Large intestine (tissue), 3 donors: ENCODE measurements around the gene RAVER2. TPM values are rescaled to one million over a fixed set of nuclear protein-coding genes. Genes with fewer than 3 reads are reported as not detected.

ENCODE experiments used
- DNase-seq, 2 donors: peaks; one replicate each; pipeline versions ENCODE4 v3.0.0 to v3.0.0-alpha.2; 2013
- H3K27ac ChIP-seq: one replicate; pipeline ENCODE4 v1.5.1; 2013; ENCODE audit warnings: low read length
- H3K27me3 ChIP-seq: 2 replicates; pipeline ENCODE4 v1.6.1; 2013; ENCODE audit warnings: low read length; ENCODE audit not compliant: control insufficient read depth, insufficient read depth
- H3K36me3 ChIP-seq: 2 replicates; pipeline ENCODE4 v1.6.1; 2013; ENCODE audit warnings: low read length; ENCODE audit not compliant: control insufficient read depth, insufficient read depth
- H3K4me1 ChIP-seq: one replicate; pipeline ENCODE4 v1.6.1; 2013; ENCODE audit warnings: low read length; ENCODE audit not compliant: control insufficient read depth, insufficient read depth
- H3K4me3 ChIP-seq: one replicate; pipeline ENCODE4 v1.5.1; 2013; ENCODE audit warnings: low read length
- H3K9me3 ChIP-seq: one replicate; pipeline ENCODE4 v1.6.1; 2013; ENCODE audit warnings: mild to moderate bottlenecking, low read depth, low read length, moderate library complexity; ENCODE audit not compliant: control insufficient read depth
- WGBS: methylation state at CpG from one replicate; pipeline ENCODE4 v1.1.5; 2013; ENCODE audit warnings: low lambda C conversion rate; ENCODE audit not compliant: insufficient coverage; 5-methylcytosine and 5-hydroxymethylcytosine counted together
- polyA plus RNA-seq: library from polyadenylated mRNA; unstranded; fragments of 120-200 nt; gene quantifications from one replicate; pipeline ENCODE4 v1.2.1, GENCODE V29; 2013

The RAVER2 gene
- polyA plus RNA-seq, 1 donor = 41.7 TPM

- no peak for DNase-seq
- WGBS = 83% methylated on average over 2 of the region's 8 CpGs
- H3K27me3 ChIP-seq = no peaks in the 10 kb centered on the region
Measured at GRCh38 chr1:64829411-64830029, 84.6 kb downstream of the RAVER2 start.

DNA sequence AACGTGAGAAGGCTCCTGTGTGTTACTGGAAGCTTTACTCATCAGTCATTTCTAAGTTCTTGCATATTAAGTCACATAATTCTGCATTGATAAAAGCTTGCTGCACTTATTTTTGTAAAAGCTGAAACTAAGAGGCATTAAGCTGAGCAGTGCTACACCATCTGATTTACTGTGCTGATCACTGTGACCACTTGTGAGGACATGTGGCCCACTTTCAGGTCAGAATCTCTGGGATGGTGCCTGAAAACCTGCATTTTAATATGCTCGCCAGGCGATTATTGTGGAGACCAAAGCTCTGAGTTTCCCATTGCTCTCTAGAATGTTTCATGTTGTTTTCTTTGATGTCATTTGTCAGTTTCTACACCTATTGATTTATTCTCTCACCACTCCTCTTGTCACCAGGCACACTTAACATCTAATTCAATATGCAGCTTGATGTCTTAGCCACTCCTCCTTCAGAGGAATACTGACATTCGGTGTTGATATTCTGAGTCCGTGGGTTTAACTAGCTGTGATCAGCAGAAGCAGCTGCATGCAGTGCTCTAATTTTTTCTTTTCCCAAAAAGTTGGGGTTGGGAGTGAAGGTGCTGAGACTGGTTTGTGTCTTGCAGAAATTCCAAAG, 85.3 kb downstream of the RAVER2 start:
- no peaks in the 10 kb centered on the region for H3K27me3 ChIP-seq
- peaks cover 10% of the 10 kb centered on the region for H3K4me1 ChIP-seq
- H3K27ac ChIP-seq = no peak overlapping the region
- H3K36me3 ChIP-seq = peaks cover 42% of the 10 kb centered on the region
- H3K9me3 ChIP-seq = no peaks in the 10 kb centered on the region
- no peak for DNase-seq
- 84% methylated on average over 3 of the region's 5 CpGs for WGBS
- no peak overlapping the region for H3K4me3 ChIP-seq

More at GRCh38 chr1:64829411-64830029, 84.6 kb downstream of the RAVER2 start:
- H3K27ac ChIP-seq = no peak overlapping the region
- peaks cover 10% of the 10 kb centered on the region for H3K4me1 ChIP-seq
- H3K4me3 ChIP-seq = no peak overlapping the region
- no peaks in the 10 kb centered on the region for H3K9me3 ChIP-seq
- peaks cover 38% of the 10 kb centered on the region for H3K36me3 ChIP-seq

- H3K4me3 ChIP-seq = no peak overlapping the region
- H3K27me3 ChIP-seq = no peaks in the 10 kb centered on the region
- no peaks in the 10 kb centered on the region for H3K4me1 ChIP-seq
- DNase-seq = no peak
- H3K36me3 ChIP-seq = peaks cover 74% of the 10 kb centered on the region
- H3K27ac ChIP-seq = no peak overlapping the region
- no peaks in the 10 kb centered on the region for H3K9me3 ChIP-seq
Measured at GRCh38 chr1:64834734-64835133, 89.9 kb downstream of the RAVER2 start.

- no peak overlapping the region for H3K4me3 ChIP-seq
- no peak for DNase-seq
- no peaks in the 10 kb centered on the region for H3K9me3 ChIP-seq
- H3K27ac ChIP-seq = no peak overlapping the region
- no peaks in the 10 kb centered on the region for H3K27me3 ChIP-seq
- H3K36me3 ChIP-seq = peaks cover 78% of the 10 kb centered on the region
- no peaks in the 10 kb centered on the region for H3K4me1 ChIP-seq
- 100% methylated on average over 3 of the region's 8 CpGs for WGBS
Measured at GRCh38 chr1:64836802-64837201, 91.9 kb downstream of the RAVER2 start.

GRCh38 chr1:64838486-64838885, 93.6 kb downstream of the RAVER2 start:
- 100% methylated on average over 1 of the region's 7 CpGs for WGBS
- no peaks in the 10 kb centered on the region for H3K27me3 ChIP-seq
- no peaks in the 10 kb centered on the region for H3K9me3 ChIP-seq

DNA sequence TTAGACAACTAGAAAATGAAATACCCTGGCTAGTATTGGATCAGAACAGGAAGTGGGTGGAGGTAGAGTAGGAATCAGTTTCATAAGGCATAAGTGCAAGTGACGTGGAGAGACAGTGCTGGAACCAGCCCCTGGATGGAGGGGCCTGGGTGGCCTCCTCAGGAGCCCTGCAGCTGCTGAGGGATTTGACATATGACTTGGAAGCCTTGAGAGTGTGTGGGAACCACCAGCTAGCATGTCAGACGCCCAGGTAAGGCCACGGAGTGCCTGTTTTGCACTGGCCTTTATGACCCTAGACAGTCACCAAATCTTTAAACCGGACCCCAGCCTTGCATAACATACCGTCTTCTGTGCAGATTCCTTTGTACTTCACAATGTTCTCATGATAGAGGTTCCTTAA, 94.4 kb downstream of the RAVER2 start:
- H3K36me3 ChIP-seq = peaks cover 79% of the 10 kb centered on the region
- no peaks in the 10 kb centered on the region for H3K4me1 ChIP-seq
- H3K27ac ChIP-seq = no peak overlapping the region
- no peak for DNase-seq
- H3K4me3 ChIP-seq = no peak overlapping the region
- 100% methylated on average over 1 of the region's 5 CpGs for WGBS
- H3K9me3 ChIP-seq = no peaks in the 10 kb centered on the region
- no peaks in the 10 kb centered on the region for H3K27me3 ChIP-seq

More at GRCh38 chr1:64838486-64838885, 93.6 kb downstream of the RAVER2 start:
- no peaks in the 10 kb centered on the region for H3K4me1 ChIP-seq
- no peak overlapping the region for H3K27ac ChIP-seq
- no peak for DNase-seq
- no peak overlapping the region for H3K4me3 ChIP-seq
- peaks cover 78% of the 10 kb centered on the region for H3K36me3 ChIP-seq

DNA sequence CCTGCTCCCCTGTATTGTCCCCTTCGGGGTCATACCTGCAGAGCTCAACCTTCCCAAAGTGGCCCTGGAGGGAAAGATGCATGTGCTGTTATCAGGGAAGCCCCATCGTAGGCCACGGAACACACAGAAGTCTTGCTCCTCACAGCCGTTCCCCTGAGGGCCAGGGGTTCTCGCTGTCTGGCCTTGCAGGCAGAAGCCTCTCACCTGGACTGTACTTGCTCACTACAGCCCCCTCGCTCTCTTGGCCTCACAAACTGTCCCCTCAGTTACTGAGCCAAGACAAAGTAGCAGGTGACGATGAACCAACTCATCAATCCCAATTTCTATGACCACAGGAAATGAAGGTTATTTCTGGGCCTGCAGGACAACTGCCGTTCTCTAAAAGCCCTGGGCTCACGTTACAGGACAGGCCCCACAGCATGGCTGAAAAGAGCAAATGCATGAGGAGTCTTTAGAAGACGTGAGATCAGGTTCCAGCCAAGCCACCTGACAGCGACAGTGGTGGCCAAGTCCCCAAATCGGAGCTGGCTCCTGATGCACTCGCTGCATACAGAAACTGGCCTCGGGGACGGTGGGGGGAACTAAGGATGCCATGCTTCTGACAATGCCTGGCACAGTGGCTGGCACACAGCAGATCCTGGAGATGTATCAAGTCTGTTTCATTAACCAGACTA, 95.0 kb downstream of the RAVER2 start:
- H3K4me1 ChIP-seq = no peaks in the 10 kb centered on the region
- no peak for DNase-seq
- no peaks in the 10 kb centered on the region for H3K9me3 ChIP-seq
- WGBS = no CpG with 5 or more reads among the region's 15 CpGs
- H3K27me3 ChIP-seq = no peaks in the 10 kb centered on the region
- H3K36me3 ChIP-seq = peaks cover 83% of the 10 kb centered on the region
- no peak overlapping the region for H3K27ac ChIP-seq
- H3K4me3 ChIP-seq = no peak overlapping the region

GRCh38 chr1:64841330-64842065, 96.6 kb downstream of the RAVER2 start:
- no peaks in the 10 kb centered on the region for H3K4me1 ChIP-seq

GRCh38 chr1:64842224-64842623, 97.3 kb downstream of the RAVER2 start:
- Histone ChIP-seq H3K4me3 (no peak overlapping the region), H3K4me1 (no peaks in the 10 kb centered on the region), H3K27me3 (no peaks in the 10 kb centered on the region), H3K9me3 (no peaks in the 10 kb centered on the region), H3K36me3 (peaks cover 85% of the 10 kb centered on the region), H3K27ac (no peak overlapping the region)
- WGBS = no CpG with 5 or more reads among the region's 2 CpGs
- DNase-seq = no peak

More at GRCh38 chr1:64841330-64842065, 96.6 kb downstream of the RAVER2 start:
- peaks cover 87% of the 10 kb centered on the region for H3K36me3 ChIP-seq
- no CpG with 5 or more reads among the region's 6 CpGs for WGBS
- no peak for DNase-seq
- no peak overlapping the region for H3K4me3 ChIP-seq
- H3K9me3 ChIP-seq = no peaks in the 10 kb centered on the region
- no peak overlapping the region for H3K27ac ChIP-seq
- H3K27me3 ChIP-seq = no peaks in the 10 kb centered on the region

- WGBS = 100% methylated on average over 1 of the region's 9 CpGs
- DNase-seq = no peak
- Histone ChIP-seq H3K36me3 (peaks cover 85% of the 10 kb centered on the region), H3K4me3 (no peak overlapping the region), H3K4me1 (no peaks in the 10 kb centered on the region), H3K27me3 (no peaks in the 10 kb centered on the region), H3K27ac (no peak overlapping the region), H3K9me3 (no peaks in the 10 kb centered on the region)
Measured at GRCh38 chr1:64843675-64844074, 98.8 kb downstream of the RAVER2 start.
